GM12878 (cell line): ENCODE results near the gene C7orf33. TPM values are rescaled to one million over a fixed set of nuclear protein-coding genes. Genes with fewer than 3 reads are reported as not detected.

Experiments used
- ATF7 ChIP-seq: fragments of 450-650 bp; IDR thresholded peaks from 2 replicates; pipeline ENCODE4 v1.6.1; 2016; ENCODE audit warnings: low read depth, mild to moderate bottlenecking
- BRCA1 ChIP-seq: IDR thresholded peaks from 2 replicates; pipeline ENCODE4 v1.6.1; 2011; ENCODE audit warnings: low read depth, low read length, improper control_type of control experiment
- CBX3 ChIP-seq: fragments of 200-600 bp; sonication (generic); IDR thresholded peaks from 2 replicates; pipeline ENCODE4 v1.6.1; 2016; ENCODE audit warnings: low read depth, borderline replicate concordance
- CHD4 ChIP-seq: fragments of 200-600 bp; sonication (generic); IDR thresholded peaks from 2 replicates; pipeline ENCODE4 v1.6.1; 2016; ENCODE audit warnings: mild to moderate bottlenecking
- E2F8 ChIP-seq: fragments of 450-650 bp; IDR thresholded peaks from 2 replicates; pipeline ENCODE4 v1.6.1; 2018; ENCODE audit warnings: mild to moderate bottlenecking, low read depth, moderate library complexity; ENCODE audit not compliant: partially characterized antibody
- ETV6 ChIP-seq, 2 experiments: fragments of 450-650 bp in 1 of 2; IDR thresholded peaks in 1 of 2; conservative IDR thresholded peaks in 1 of 2; 2 replicates each; pipeline ENCODE4 v1.6.1; 2014; ENCODE audit warnings: antibody characterized with exemption in 1 of 2, borderline replicate concordance in 1 of 2, low read depth in 1 of 2, mild to moderate bottlenecking in 1 of 2, moderate library complexity in 1 of 2
- PRDM15 ChIP-seq: fragments of 450-650 bp; formaldehyde crosslinking; IDR thresholded peaks from 2 replicates; pipeline ENCODE4 v1.4.0; 2020; ENCODE audit warnings: mild to moderate bottlenecking, moderate library complexity
- RELA ChIP-seq: fragments of 450-650 bp; IDR thresholded peaks from 2 replicates; pipeline ENCODE4 v1.8.0; 2014; ENCODE audit warnings: borderline replicate concordance; ENCODE audit not compliant: partially characterized antibody
- RFX5 ChIP-seq: IDR thresholded peaks from 2 replicates; pipeline ENCODE4 v1.6.1; 2011; ENCODE audit warnings: low read depth, low read length, improper control_type of control experiment
- SUZ12 ChIP-seq: fragments of 200-600 bp; sonication (generic); IDR thresholded peaks from one replicate; pipeline ENCODE4 v1.6.1; 2018; ENCODE audit warnings: antibody characterized with exemption, mild to moderate bottlenecking; ENCODE audit not compliant: unreplicated experiment
- polyA plus RNA-seq, 11 experiments: library from polyadenylated mRNA; depleted of rRNA in 4 of 11; unstranded in 6 of 11; stranded (reverse) in 5 of 11; fragments of >200 nt; fragmentation: Nextera tagmentation in 4 of 11; fragmentation: Illumina TruSeq in 1 of 11; extraction: Ambion mirVana in 4 of 11; extraction: Trizol in 1 of 11; gene quantifications; 1 replicate in 1 of 11; 2 replicates in 10 of 11; pipeline versions ENCODE4 v1.2.1 to v1.2.3, GENCODE V29; 2011 to 2016; ENCODE audit warnings: inconsistent platforms in 2 of 11, missing spikeins in 2 of 11, low read depth in 1 of 11
- total RNA-seq, 4 experiments: library from RNA; depleted of rRNA in 3 of 4; stranded (reverse); fragments of >200 nt in 3 of 4; fragmentation: Illumina TruSeq in 1 of 4; extraction: Trizol in 1 of 4; gene quantifications; 2 replicates each; pipeline versions ENCODE4 v1.2.1 to v1.2.3, GENCODE V29; 2013 to 2021
- TF ChIP-seq, protein P1 (sequence below): fragments of 450-650 bp; IDR thresholded peaks from 2 replicates; pipeline ENCODE4 v1.6.1; 2014; ENCODE audit warnings: mild to moderate bottlenecking
- TF ChIP-seq, protein P2 (sequence below): IDR thresholded peaks from 2 replicates; pipeline ENCODE4 v1.6.1; 2011; ENCODE audit warnings: mild to moderate bottlenecking, low read depth, low read length, moderate library complexity; ENCODE audit not compliant: insufficient replicate concordance
- TF ChIP-seq, protein P3 (sequence below): fragments of 450-650 bp; formaldehyde crosslinking; IDR thresholded peaks from 2 replicates; pipeline ENCODE4 v1.4.0; 2022; ENCODE audit warnings: mild to moderate bottlenecking, moderate library complexity

Gene C7orf33
- total and polyA plus RNA-seq, 10 of the 15 experiments (the other 5 are each of a cell fraction or from before 2014, with no cell fraction given) = not detected

- TF ChIP-seq, protein P1, sequence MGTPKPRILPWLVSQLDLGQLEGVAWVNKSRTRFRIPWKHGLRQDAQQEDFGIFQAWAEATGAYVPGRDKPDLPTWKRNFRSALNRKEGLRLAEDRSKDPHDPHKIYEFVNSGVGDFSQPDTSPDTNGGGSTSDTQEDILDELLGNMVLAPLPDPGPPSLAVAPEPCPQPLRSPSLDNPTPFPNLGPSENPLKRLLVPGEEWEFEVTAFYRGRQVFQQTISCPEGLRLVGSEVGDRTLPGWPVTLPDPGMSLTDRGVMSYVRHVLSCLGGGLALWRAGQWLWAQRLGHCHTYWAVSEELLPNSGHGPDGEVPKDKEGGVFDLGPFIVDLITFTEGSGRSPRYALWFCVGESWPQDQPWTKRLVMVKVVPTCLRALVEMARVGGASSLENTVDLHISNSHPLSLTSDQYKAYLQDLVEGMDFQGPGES = no peak
- TF ChIP-seq ETV6 (conservative IDR thresholded peaks at IDR 0.05 in 1 of 2, IDR thresholded peaks at IDR 0.05 in 1 of 2; ENCODE audit: borderline replicate concordance in 1 of 2, low read depth in 1 of 2) (no peak), RELA (no peak), SUZ12 (no peak), CBX3 (no peak), BRCA1 (no peak), ATF7 (no peak), RFX5 (no peak), E2F8 (no peak), CHD4 (no peak), PRDM15 (CRISPR knock-in tag) (no peak)
- TF ChIP-seq, protein P2, sequence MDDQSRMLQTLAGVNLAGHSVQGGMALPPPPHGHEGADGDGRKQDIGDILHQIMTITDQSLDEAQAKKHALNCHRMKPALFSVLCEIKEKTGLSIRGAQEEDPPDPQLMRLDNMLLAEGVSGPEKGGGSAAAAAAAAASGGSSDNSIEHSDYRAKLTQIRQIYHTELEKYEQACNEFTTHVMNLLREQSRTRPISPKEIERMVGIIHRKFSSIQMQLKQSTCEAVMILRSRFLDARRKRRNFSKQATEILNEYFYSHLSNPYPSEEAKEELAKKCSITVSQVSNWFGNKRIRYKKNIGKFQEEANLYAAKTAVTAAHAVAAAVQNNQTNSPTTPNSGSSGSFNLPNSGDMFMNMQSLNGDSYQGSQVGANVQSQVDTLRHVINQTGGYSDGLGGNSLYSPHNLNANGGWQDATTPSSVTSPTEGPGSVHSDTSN = no peak
- TF ChIP-seq, protein P3, sequence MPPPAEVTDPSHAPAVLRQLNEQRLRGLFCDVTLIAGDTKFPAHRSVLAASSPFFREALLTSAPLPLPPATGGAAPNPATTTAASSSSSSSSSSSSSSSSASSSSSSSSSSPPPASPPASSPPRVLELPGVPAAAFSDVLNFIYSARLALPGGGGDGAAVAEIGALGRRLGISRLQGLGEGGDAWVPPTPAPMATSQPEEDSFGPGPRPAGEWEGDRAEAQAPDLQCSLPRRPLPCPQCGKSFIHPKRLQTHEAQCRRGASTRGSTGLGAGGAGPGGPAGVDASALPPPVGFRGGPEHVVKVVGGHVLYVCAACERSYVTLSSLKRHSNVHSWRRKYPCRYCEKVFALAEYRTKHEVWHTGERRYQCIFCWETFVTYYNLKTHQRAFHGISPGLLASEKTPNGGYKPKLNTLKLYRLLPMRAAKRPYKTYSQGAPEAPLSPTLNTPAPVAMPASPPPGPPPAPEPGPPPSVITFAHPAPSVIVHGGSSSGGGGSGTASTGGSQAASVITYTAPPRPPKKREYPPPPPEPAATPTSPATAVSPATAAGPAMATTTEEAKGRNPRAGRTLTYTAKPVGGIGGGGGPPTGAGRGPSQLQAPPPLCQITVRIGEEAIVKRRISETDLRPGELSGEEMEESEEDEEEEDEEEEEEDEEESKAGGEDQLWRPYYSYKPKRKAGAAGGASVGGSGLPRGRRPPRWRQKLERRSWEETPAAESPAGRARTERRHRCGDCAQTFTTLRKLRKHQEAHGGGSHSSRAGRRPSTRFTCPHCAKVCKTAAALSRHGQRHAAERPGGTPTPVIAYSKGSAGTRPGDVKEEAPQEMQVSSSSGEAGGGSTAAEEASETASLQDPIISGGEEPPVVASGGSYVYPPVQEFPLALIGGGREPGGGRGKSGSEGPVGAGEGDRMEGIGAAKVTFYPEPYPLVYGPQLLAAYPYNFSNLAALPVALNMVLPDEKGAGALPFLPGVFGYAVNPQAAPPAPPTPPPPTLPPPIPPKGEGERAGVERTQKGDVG = no peak
Observed at GRCh38 chr7:148575640-148576411, 14.7 kb upstream of the C7orf33 start (continued).
